Naive thymus-derived CD4-positive, alpha-beta T cell (primary cell): ENCODE results near the gene SEMA4C. TPM values are rescaled to one million over a fixed set of nuclear protein-coding genes. Genes with fewer than 3 reads are reported as not detected.

Source experiments
- ATAC-seq: fragments of 150-1000 bp; cut with Tn5 transposase; 2 replicates; pipeline ENCODE4 v1.10.0; 2021; ENCODE audit warnings: mild to moderate bottlenecking, moderate library complexity
- CTCF ChIA-PET: fragments of 350-600 bp; sonication (Branson Sonifier 250); formaldehyde crosslinking; loops from one replicate; lab custom pipeline; 2021; ENCODE audit warnings: antibody characterized with exemption; lab: Charles Lee
- POLR2A ChIA-PET: fragments of 350-600 bp; sonication (Branson Sonifier 250); formaldehyde crosslinking; loops from one replicate; lab custom pipeline; 2021; ENCODE audit warnings: antibody characterized with exemption, inconsistent platforms; lab: Charles Lee
- DNase-seq, 9 donors: peaks; one replicate each; pipeline versions ENCODE4 v3.0.0 to v3.0.0-alpha.2; 2020 to 2022; ENCODE audit warnings: mixed read lengths in 1 of 9
- H3K27ac ChIP-seq: one replicate; pipeline ENCODE4 v1.7.0; 2013; ENCODE audit warnings: mild to moderate bottlenecking, low read depth, low read length, moderate library complexity
- H3K27me3 ChIP-seq, 2 donors: one replicate each; pipeline ENCODE4 v1.7.0; 2013; ENCODE audit warnings: low read length in 2 of 2, mild to moderate bottlenecking in 2 of 2, moderate library complexity in 2 of 2; ENCODE audit not compliant: control insufficient read depth in 2 of 2, insufficient read depth in 2 of 2
- H3K36me3 ChIP-seq, 3 experiments: 1 replicate in 2 of 3; 2 replicates in 1 of 3; pipeline ENCODE4 v1.7.0; 2013; ENCODE audit warnings: low read length in 3 of 3, mild to moderate bottlenecking in 3 of 3, moderate library complexity in 1 of 3; ENCODE audit not compliant: insufficient read depth in 3 of 3, control insufficient read depth in 2 of 3
- H3K4me1 ChIP-seq, 2 donors: one replicate each; pipeline ENCODE4 v1.7.0; 2013; ENCODE audit warnings: low read length in 2 of 2, mild to moderate bottlenecking in 2 of 2, moderate library complexity in 1 of 2; ENCODE audit not compliant: control insufficient read depth in 2 of 2, insufficient read depth in 2 of 2
- H3K4me3 ChIP-seq: 2 replicates; pipeline ENCODE4 v1.7.0; 2013; ENCODE audit warnings: mild to moderate bottlenecking, low read length
- H3K9me3 ChIP-seq, 3 experiments: 1 replicate in 2 of 3; 2 replicates in 1 of 3; pipeline ENCODE4 v1.7.0; 2013; ENCODE audit warnings: low read length in 3 of 3; ENCODE audit not compliant: control insufficient read depth in 2 of 3
- H3K27ac Mint-ChIP-seq, 9 donors: one replicate each; pipeline ENCODE4 v1.8.0; 2020 to 2022; ENCODE audit warnings: mixed read lengths in 9 of 9, mild to moderate bottlenecking in 8 of 9, moderate library complexity in 5 of 9, inconsistent platforms in 2 of 9
- H3K27me3 Mint-ChIP-seq, 5 donors: one replicate each; pipeline ENCODE4 v1.8.0; 2021 to 2022; ENCODE audit warnings: mixed read lengths in 5 of 5, mild to moderate bottlenecking in 1 of 5
- H3K36me3 Mint-ChIP-seq, 5 donors: one replicate each; pipeline ENCODE4 v1.8.0; 2020 to 2022; ENCODE audit warnings: mixed read lengths in 5 of 5, mild to moderate bottlenecking in 3 of 5, inconsistent platforms in 1 of 5
- H3K4me1 Mint-ChIP-seq, 7 donors: one replicate each; pipeline ENCODE4 v1.8.0; 2020 to 2022; ENCODE audit warnings: mixed read lengths in 7 of 7, mild to moderate bottlenecking in 3 of 7, inconsistent platforms in 1 of 7
- H3K4me3 Mint-ChIP-seq, 10 donors: one replicate each; pipeline ENCODE4 v1.8.0; 2020 to 2022; ENCODE audit warnings: mild to moderate bottlenecking in 10 of 10, mixed read lengths in 10 of 10, moderate library complexity in 6 of 10, inconsistent platforms in 2 of 10
- H3K9me3 Mint-ChIP-seq, 11 donors: one replicate each; pipeline ENCODE4 v1.8.0; 2020 to 2022; ENCODE audit warnings: mixed read lengths in 11 of 11, mild to moderate bottlenecking in 4 of 11, inconsistent platforms in 1 of 11, moderate library complexity in 1 of 11
- intact Hi-C, 2 donors: fragments of 100-400 bp; cut with micrococcal nuclease; formaldehyde crosslinking; loops; one replicate each; pipeline ENCODE4 v1.15.1; 2023
- polyA plus RNA-seq, 2 donors: library from polyadenylated mRNA; unstranded; fragments of 300-500 nt; fragmentation: Illumina TruSeq; gene quantifications; one replicate each; pipeline ENCODE4 v1.2.3, GENCODE V29; 2021
- total RNA-seq, 6 experiments: library from RNA in 5 of 6; stranded (reverse) in 5 of 6; gene quantifications; 1 replicate in 5 of 6; 2 replicates in 1 of 6; pipeline ENCODE4 v1.2.3 and lab custom pipeline; 2021 to 2026

Gene SEMA4C
- total and polyA plus RNA-seq, 7 experiments from 2014 or later = 3.1 to 74.7 (median 34.4) TPM

DNA sequence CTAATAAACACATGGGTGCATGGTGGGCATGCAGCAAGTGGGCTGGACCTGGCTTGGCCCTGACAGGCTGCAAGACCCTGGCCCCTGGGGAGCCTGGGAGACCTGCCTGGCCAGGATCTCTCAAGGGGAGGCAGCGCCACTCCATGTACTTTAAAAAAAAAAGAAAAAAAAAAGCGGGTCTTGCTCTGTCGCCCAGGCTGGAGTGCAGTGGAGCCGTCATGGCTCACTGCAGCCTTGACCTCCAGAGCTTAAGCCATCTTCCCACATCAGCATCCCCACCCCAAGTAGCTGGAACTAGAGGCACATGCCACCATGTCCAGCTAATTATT is 29.5 kb upstream of the SEMA4C start:
- no peak overlapping the region for H3K4me3 Mint-ChIP-seq
- POLR2A ChIA-PET = interaction anchor here (0.6 to 1.5 kb wide), 6 partner anchors 10 to 363 kb away, joined by 3 to 5 read pairs (median 3); partner anchors contain the start of gene ARID5A
- H3K4me3 ChIP-seq = no peak overlapping the region
- H3K9me3 ChIP-seq = no peaks in the 10 kb centered on the region
- H3K27me3 ChIP-seq = no peaks in the 10 kb centered on the region
- DNase-seq (no peak), ATAC-seq (no peak)
- intact Hi-C loops = no loop called here
- H3K36me3 Mint-ChIP-seq = no peaks in the 10 kb centered on the region
- peaks cover 0 to 4% (median 0%) of the 10 kb centered on the region in 11 donors for H3K9me3 Mint-ChIP-seq
- peaks cover 11 to 20% of the 10 kb centered on the region in 2 donors for H3K4me1 ChIP-seq
- peaks cover 27 to 58% (median 50%) of the 10 kb centered on the region in 7 donors for H3K4me1 Mint-ChIP-seq
- no peak overlapping the region for H3K27ac ChIP-seq
- CTCF ChIA-PET = interaction anchor here (0.9 kb wide), 1 partner anchor 51 kb away, joined by 3 read pairs; no protein-coding TSS in a partner anchor
- H3K27ac Mint-ChIP-seq = peak overlapping the region in 1 of 9 donors; percentile 64
- H3K36me3 ChIP-seq = no peaks in the 10 kb centered on the region
- H3K27me3 Mint-ChIP-seq = no peaks in the 10 kb centered on the region

DNA sequence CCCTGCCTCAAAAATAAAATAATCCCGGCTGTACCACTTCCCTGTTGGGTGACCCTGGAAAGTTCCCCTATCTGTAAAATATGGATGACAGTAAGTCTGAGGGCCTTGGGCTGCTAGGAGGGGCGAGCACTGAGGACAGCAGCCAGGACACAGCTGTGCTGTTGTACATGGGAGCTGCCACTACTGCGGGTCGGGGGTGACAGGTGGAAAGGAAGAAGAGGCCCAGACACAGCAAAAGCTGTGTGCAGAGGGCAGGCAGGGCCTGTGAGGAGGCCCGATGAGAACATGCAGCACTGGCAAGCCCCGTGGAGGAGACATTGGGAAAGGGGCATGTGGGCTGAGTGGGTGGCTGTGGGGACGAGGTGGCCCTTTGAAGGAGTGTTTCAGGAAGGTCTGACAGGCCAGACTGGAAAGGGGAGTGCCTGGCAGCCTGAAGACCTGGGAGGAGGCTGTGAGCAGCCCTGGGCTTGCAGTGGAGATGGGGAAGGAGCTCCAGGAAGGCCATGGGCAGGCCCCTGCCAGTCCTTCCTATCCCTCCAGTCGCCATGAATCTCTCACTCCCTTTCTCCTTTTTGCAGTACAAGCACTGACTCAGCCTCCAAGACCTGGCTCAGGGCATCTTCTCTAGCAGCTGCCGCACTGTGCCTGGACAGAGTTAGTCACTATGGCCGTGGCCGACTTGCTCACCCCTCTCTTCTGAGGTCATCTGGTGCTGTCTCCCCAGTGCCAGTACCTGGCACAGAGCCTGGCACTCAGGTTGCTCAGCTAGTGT is 28.9 kb upstream of the SEMA4C start:
- H3K36me3 Mint-ChIP-seq = no peaks in the 10 kb centered on the region
- H3K4me1 Mint-ChIP-seq = peaks cover 27 to 54% (median 47%) of the 10 kb centered on the region in 7 donors
- CTCF ChIA-PET = interaction anchor here (0.9 kb wide), 1 partner anchor 52 kb away, joined by 3 read pairs; no protein-coding TSS in a partner anchor
- intact Hi-C loops = no loop called here
- Histone ChIP-seq H3K9me3 (no peaks in the 10 kb centered on the region), H3K27me3 (no peaks in the 10 kb centered on the region), H3K36me3 (no peaks in the 10 kb centered on the region), H3K4me3 (no peak overlapping the region), H3K4me1 (peaks cover 11 to 21% of the 10 kb centered on the region in 2 donors), H3K27ac (no peak overlapping the region)
- no peaks in the 10 kb centered on the region for H3K27me3 Mint-ChIP-seq
- ATAC-seq = no peak
- no peak for DNase-seq
- H3K27ac Mint-ChIP-seq = peak overlapping the region in 5 of 9 donors; percentile 6 to 68 (median 58)
- POLR2A ChIA-PET = interaction anchor here (0.6 to 1.5 kb wide), 9 partner anchors 10 to 362 kb away, joined by 3 to 5 read pairs (median 3); partner anchors contain the start of gene ARID5A
- no peak overlapping the region for H3K4me3 Mint-ChIP-seq
- peaks cover 0 to 4% (median 0%) of the 10 kb centered on the region in 11 donors for H3K9me3 Mint-ChIP-seq

DNA sequence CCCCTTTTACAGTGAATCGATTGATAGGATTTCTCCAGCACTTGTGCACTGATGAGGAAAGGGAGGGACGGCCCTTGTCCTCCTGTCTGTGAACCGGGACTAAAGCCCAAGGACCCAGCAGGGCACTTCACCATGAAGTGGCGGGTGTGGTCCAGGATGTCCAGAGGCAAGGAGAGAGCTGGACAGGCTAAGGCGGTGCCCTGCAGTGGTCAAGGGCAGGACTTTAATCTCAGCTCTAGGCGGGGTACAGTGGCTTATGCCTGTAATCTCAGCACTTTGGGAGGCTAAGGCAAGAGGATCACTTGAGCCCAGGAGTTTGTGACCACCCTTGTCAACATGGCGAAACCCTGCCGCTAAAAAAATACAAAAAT is 28.2 kb upstream of the SEMA4C start:
- ChIA-PET CTCF (no interaction called here), POLR2A (interaction anchor here (0.5 to 1.5 kb wide), 5 partner anchors 11 to 94 kb away, joined by 3 to 5 read pairs (median 4); no protein-coding TSS in a partner anchor)
- H3K4me3 Mint-ChIP-seq = no peak overlapping the region
- Histone ChIP-seq H3K27ac (no peak overlapping the region), H3K27me3 (no peaks in the 10 kb centered on the region), H3K9me3 (no peaks in the 10 kb centered on the region), H3K36me3 (no peaks in the 10 kb centered on the region), H3K4me1 (peaks cover 11 to 28% of the 10 kb centered on the region in 2 donors), H3K4me3 (no peak overlapping the region)
- H3K9me3 Mint-ChIP-seq = peaks cover 0 to 4% (median 0%) of the 10 kb centered on the region in 11 donors
- intact Hi-C loops = no loop called here
- H3K27me3 Mint-ChIP-seq = no peaks in the 10 kb centered on the region
- no peaks in the 10 kb centered on the region for H3K36me3 Mint-ChIP-seq
- no peak for ATAC-seq
- peaks cover 29 to 57% (median 52%) of the 10 kb centered on the region in 7 donors for H3K4me1 Mint-ChIP-seq
- peak overlapping the region in 2 of 9 donors; percentile 0 to 86 for H3K27ac Mint-ChIP-seq
- no peak for DNase-seq

DNA sequence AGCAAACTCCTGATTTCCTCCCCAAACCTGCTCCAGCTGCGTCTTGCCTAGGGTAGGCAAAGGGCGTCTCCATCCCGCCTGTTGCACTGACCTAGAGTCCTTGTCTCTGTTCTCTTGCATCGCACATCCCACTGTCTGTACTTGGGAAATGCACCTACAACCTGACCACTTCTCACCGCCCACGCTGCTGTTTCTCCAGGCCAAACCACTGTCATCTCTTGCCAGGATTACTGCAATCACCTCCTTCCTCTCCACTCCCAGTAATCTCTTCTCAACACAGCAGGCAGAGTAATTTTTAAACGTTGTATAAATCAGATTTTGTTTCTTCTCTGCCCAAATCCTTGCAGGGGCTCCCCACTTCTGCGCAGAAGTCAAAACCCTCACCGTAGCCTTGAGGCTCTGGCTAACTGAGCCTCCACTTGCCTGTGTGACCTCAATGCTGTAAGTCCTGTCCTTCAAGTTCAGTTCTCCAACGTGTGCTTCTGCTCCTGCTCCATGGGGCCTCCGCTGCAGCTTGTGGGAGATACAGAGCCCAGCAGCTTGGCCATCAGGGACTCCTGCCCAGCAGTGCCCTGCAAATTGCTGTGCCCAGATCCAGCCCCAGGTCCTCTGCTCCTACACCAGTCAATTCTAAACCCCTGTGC is 27.7 kb upstream of the SEMA4C start:
- no peaks in the 10 kb centered on the region for H3K27me3 Mint-ChIP-seq
- peaks cover 0 to 4% (median 0%) of the 10 kb centered on the region in 11 donors for H3K9me3 Mint-ChIP-seq
- no peaks in the 10 kb centered on the region for H3K9me3 ChIP-seq
- ChIA-PET CTCF (no interaction called here), POLR2A (interaction anchor here (0.5 to 2.6 kb wide), 5 partner anchors 10 to 95 kb away, joined by 3 to 25 read pairs (median 4); no protein-coding TSS in a partner anchor)
- ATAC-seq (no peak), DNase-seq (no peak)
- H3K27me3 ChIP-seq = no peaks in the 10 kb centered on the region
- H3K36me3 ChIP-seq = no peaks in the 10 kb centered on the region
- H3K4me1 Mint-ChIP-seq = peaks cover 33 to 62% (median 57%) of the 10 kb centered on the region in 7 donors
- no peaks in the 10 kb centered on the region for H3K36me3 Mint-ChIP-seq
- no peak overlapping the region for H3K27ac ChIP-seq
- H3K27ac Mint-ChIP-seq = peak overlapping the region in 7 of 9 donors; percentile 0 to 86 (median 72)
- no peak overlapping the region for H3K4me3 ChIP-seq
- H3K4me3 Mint-ChIP-seq = peak overlapping the region in 1 of 10 donors; percentile 6
- H3K4me1 ChIP-seq = peaks cover 11 to 31% of the 10 kb centered on the region in 2 donors
- intact Hi-C loops = no loop called here

DNA sequence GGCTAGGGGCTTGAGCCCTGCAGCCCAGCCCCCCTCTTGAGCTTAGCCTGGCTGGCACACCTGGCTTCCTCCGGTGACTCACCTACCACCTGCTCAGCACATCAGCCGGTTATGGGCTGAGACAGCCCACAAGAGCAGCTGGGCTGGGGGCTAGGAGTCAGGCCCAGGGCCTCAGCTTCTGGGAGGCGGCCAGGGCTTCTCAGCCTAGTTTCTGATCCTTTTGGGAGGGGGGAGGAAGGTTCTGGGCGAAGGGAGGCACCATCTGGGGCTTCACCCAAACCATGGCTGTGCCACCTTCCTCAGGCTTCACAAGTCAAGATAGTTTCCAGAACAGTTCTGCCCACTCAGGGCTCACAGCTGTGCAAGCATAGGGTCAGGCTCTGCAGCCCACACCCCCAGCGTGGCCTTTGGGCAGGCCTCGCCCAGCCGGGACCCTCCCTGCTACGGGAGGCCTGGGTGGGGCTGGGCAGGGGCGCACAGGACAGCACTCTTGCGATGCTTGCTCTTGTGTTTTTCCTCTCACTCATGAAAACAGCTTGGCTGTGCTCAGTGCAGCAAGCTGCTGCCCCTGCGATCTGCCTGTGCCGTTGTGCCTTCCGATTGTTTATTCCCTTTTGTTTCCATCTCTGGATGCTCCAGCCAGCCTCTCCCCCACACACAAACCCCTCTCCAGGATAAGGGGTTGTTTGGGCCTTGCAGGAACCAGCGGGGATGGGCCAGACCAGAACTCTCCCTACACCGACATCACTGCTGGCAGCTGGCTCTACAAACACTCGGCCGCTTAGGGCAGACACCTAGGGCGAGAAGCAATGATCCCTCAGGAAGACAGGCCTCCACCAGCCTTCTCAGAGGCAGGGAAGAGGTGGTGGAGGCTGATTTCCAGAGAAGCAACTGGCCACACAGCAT is 26.1 kb upstream of the SEMA4C start:
- Histone ChIP-seq H3K4me3 (no peak overlapping the region), H3K27me3 (no peaks in the 10 kb centered on the region), H3K4me1 (peaks cover 24 to 47% of the 10 kb centered on the region in 2 donors), H3K27ac (no peak overlapping the region), H3K9me3 (no peaks in the 10 kb centered on the region), H3K36me3 (no peaks in the 10 kb centered on the region)
- ChIA-PET CTCF (interaction anchor here (0.5 to 1.4 kb wide), 3 partner anchors 15 to 418 kb away, joined by 3 to 4 read pairs (median 3); partner anchors contain the start of gene ANKRD39), POLR2A (interaction anchor here (0.8 to 3.0 kb wide), 8 partner anchors 9 to 357 kb away, joined by 3 to 25 read pairs (median 6); no protein-coding TSS in a partner anchor)
- Mint-ChIP-seq H3K36me3 (no peaks in the 10 kb centered on the region), H3K4me3 (peak overlapping the region in 7 of 10 donors; percentile 34 to 72 (median 52)), H3K27me3 (no peaks in the 10 kb centered on the region), H3K9me3 (peaks cover 0 to 4% (median 0%) of the 10 kb centered on the region in 11 donors), H3K27ac (peak overlapping the region; percentile 56 to 88 (median 81)), H3K4me1 (peaks cover 44 to 75% (median 68%) of the 10 kb centered on the region in 7 donors)
- intact Hi-C loops = loop anchor here in 1 of 2 donors (2.0 kb wide), 1 partner anchor 17 kb away; no protein-coding TSS in a partner anchor
- DNase-seq (no peak), ATAC-seq (peak; percentile 41)
